ENCODE results near the gene FLNB. TPM values are rescaled to one million over a fixed set of nuclear protein-coding genes. Genes with fewer than 3 reads are reported as not detected.
"Not testable (repeated sequence)": the region's sequence is repeated elsewhere in the genome, so short reads cannot be mapped to it uniquely, and the experiment has no call there.

The FLNB gene
- total RNA-seq, 3 donors from 2014 or later (not counting 1 experiment from before 2014, with no cell fraction given): 24.6 to 30.8 (median 26.6) TPM

GRCh38 chr3:58052373-58053273, 44.4 kb downstream of the FLNB start:
- peaks cover 11% of the 10 kb centered on the region for H3K4me1 ChIP-seq (ENCODE audit: control insufficient read depth, insufficient read depth, low read length)
- H3K36me3 Mint-ChIP-seq: no peaks in the 10 kb centered on the region
- H3K36me3 ChIP-seq (ENCODE audit: control insufficient read depth, insufficient read depth, low read length): no peaks in the 10 kb centered on the region
- H3K27me3 ChIP-seq (ENCODE audit: control insufficient read depth, insufficient read depth, low read length): no peaks in the 10 kb centered on the region
- no peaks in the 10 kb centered on the region for H3K27me3 Mint-ChIP-seq (ENCODE audit: low read depth in 2 of 2)
- DNase-seq: no peak
- H3K4me1 Mint-ChIP-seq: peaks cover 0 to 27% of the 10 kb centered on the region in 2 donors
- H3K4me3 ChIP-seq (ENCODE audit: low read length): no peak overlapping the region
- no peak overlapping the region for H3K4me3 Mint-ChIP-seq
- H3K9me3 Mint-ChIP-seq: no peaks in the 10 kb centered on the region
- no peaks in the 10 kb centered on the region for H3K9me3 ChIP-seq (ENCODE audit: control insufficient read depth, insufficient read depth, low read length)
- no peak for TF ChIP-seq CTCF (IDR thresholded peaks at IDR 0.05)
- ATAC-seq: peak in 2 of 3 donors; percentile 19 to 39
- no peak overlapping the region for H3K27ac Mint-ChIP-seq
- WGBS (ENCODE audit: insufficient coverage): 52% methylated on average over 8 of the region's 8 CpGs
- intact Hi-C loops (cut with micrococcal nuclease): no loop called here
- no peak overlapping the region for H3K27ac ChIP-seq (ENCODE audit: low read length)

- H3K27me3 Mint-ChIP-seq (ENCODE audit: low read depth in 2 of 2): no peaks in the 10 kb centered on the region
- no peak for TF ChIP-seq CTCF (IDR thresholded peaks at IDR 0.05)
- Histone ChIP-seq H3K4me3 (ENCODE audit: low read length) (no peak overlapping the region), H3K27ac (ENCODE audit: low read length) (no peak overlapping the region), H3K27me3 (ENCODE audit: control insufficient read depth, insufficient read depth, low read length) (no peaks in the 10 kb centered on the region), H3K36me3 (ENCODE audit: control insufficient read depth, insufficient read depth, low read length) (no peaks in the 10 kb centered on the region), H3K9me3 (ENCODE audit: control insufficient read depth, insufficient read depth, low read length) (no peaks in the 10 kb centered on the region), H3K4me1 (ENCODE audit: control insufficient read depth, insufficient read depth, low read length) (peaks cover 6% of the 10 kb centered on the region)
- no peak overlapping the region for H3K27ac Mint-ChIP-seq
- peaks cover 0 to 23% of the 10 kb centered on the region in 2 donors for H3K4me1 Mint-ChIP-seq
- ATAC-seq (no peak), DNase-seq (no peak)
- no peak overlapping the region for H3K4me3 Mint-ChIP-seq
- H3K36me3 Mint-ChIP-seq: no peaks in the 10 kb centered on the region
- no peaks in the 10 kb centered on the region for H3K9me3 Mint-ChIP-seq
- intact Hi-C loops (cut with micrococcal nuclease): no loop called here
These were observed 46.4 kb downstream of the FLNB start for GRCh38 chr3:58054652-58055051.

- no peak overlapping the region for H3K27ac Mint-ChIP-seq
- peaks cover 6% of the 10 kb centered on the region for H3K4me1 ChIP-seq (ENCODE audit: control insufficient read depth, insufficient read depth, low read length)
These were observed 47.1 kb downstream of the FLNB start for GRCh38 chr3:58055314-58055713.

GRCh38 chr3:58055891-58056290, 47.7 kb downstream of the FLNB start:
- H3K9me3 ChIP-seq (ENCODE audit: control insufficient read depth, insufficient read depth, low read length); H3K36me3 ChIP-seq (ENCODE audit: control insufficient read depth, insufficient read depth, low read length); H3K9me3 Mint-ChIP-seq; H3K4me3 ChIP-seq (ENCODE audit: low read length); H3K27me3 ChIP-seq (ENCODE audit: control insufficient read depth, insufficient read depth, low read length); H3K27ac Mint-ChIP-seq; ATAC-seq; H3K27me3 Mint-ChIP-seq (ENCODE audit: low read depth in 2 of 2); H3K27ac ChIP-seq (ENCODE audit: low read length); DNase-seq; intact Hi-C loops (cut with micrococcal nuclease); H3K4me3 Mint-ChIP-seq; H3K36me3 Mint-ChIP-seq; H3K4me1 ChIP-seq (ENCODE audit: control insufficient read depth, insufficient read depth, low read length): not testable (repeated sequence)
- WGBS (ENCODE audit: insufficient coverage): 100% methylated on average over 1 of the region's 5 CpGs
- H3K4me1 Mint-ChIP-seq: peaks cover 0 to 23% of the 10 kb centered on the region in 2 donors

More at GRCh38 chr3:58055314-58055713, 47.1 kb downstream of the FLNB start:
- Histone ChIP-seq H3K27me3 (ENCODE audit: control insufficient read depth, insufficient read depth, low read length) (no peaks in the 10 kb centered on the region), H3K36me3 (ENCODE audit: control insufficient read depth, insufficient read depth, low read length) (no peaks in the 10 kb centered on the region), H3K4me3 (ENCODE audit: low read length) (no peak overlapping the region), H3K9me3 (ENCODE audit: control insufficient read depth, insufficient read depth, low read length) (no peaks in the 10 kb centered on the region), H3K27ac (ENCODE audit: low read length) (no peak overlapping the region)
- H3K4me1 Mint-ChIP-seq: peaks cover 0 to 23% of the 10 kb centered on the region in 2 donors
- no peak for DNase-seq
- intact Hi-C loops (cut with micrococcal nuclease): no loop called here
- H3K36me3 Mint-ChIP-seq: no peaks in the 10 kb centered on the region
- no peak for TF ChIP-seq CTCF (IDR thresholded peaks at IDR 0.05)
- WGBS (ENCODE audit: insufficient coverage): 98% methylated on average over 4 of the region's 4 CpGs
- no peak for ATAC-seq
- no peaks in the 10 kb centered on the region for H3K27me3 Mint-ChIP-seq (ENCODE audit: low read depth in 2 of 2)
- no peaks in the 10 kb centered on the region for H3K9me3 Mint-ChIP-seq
- H3K4me3 Mint-ChIP-seq: no peak overlapping the region
